GM18508 (cell line): ENCODE data around the gene ITGA5.
A peak's percentile ranks its signal among the peaks of the same experiment; 100 is the strongest.

Source experiments
- ATAC-seq: cut with Tn5 transposase; IDR thresholded peaks from one replicate; pipeline ENCODE4 v1.9.1; 2021; ENCODE audit warnings: moderate number of reproducible peaks; ENCODE audit not compliant: insufficient read depth, unreplicated experiment

The ITGA5 gene

DNA sequence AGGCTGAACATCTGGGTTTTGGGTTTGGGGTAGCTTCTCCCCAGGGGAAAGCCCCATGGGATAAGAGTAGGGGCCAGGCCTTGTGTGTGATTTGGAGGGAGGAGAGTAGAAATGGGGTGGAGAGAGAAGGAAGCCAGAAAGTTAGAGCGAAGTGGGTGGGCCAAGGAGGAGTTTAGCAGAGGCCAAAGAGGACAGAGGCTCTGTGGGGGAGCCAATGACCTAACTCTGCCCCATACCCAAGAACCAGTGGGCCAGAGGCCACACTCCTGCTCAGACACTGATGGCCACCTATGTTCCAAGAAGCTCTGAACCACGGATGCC lies 43.8 kb downstream of the ITGA5 start:
- no peak for ATAC-seq

DNA sequence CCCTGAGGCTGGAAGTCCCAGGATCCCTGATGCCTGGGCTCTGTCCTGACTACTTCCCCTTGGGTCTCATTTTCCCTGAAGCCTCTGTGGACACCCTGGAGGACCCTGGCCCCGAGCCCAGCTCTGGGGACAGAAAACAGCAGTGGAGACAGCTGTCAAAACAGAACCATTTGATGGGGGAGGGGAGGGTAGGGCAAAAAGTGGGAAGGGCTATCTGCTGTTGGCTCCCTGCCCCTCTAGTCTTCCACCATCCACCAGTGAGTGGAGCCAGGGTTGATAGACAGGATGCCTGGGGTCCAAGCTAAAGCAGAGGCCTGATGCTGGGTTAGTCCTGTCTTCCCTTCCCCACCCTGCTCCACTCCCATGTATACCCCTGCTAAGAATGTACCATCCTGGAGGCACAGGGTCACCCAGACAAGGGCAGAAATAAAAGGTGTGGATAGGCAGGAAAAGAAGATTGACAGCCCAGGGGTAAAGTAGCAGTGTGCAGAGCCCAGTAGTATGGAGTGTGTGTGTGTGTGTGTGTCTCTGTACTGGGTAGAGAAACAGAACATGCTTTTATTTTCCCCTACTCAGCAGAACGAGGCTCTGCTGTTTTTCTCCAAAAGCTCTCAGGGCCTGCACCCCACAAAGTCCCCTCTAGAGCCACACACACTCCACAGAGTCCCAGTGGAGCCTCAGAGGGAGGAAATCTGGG lies 44.4 kb downstream of the ITGA5 start:
- ATAC-seq = no peak

DNA sequence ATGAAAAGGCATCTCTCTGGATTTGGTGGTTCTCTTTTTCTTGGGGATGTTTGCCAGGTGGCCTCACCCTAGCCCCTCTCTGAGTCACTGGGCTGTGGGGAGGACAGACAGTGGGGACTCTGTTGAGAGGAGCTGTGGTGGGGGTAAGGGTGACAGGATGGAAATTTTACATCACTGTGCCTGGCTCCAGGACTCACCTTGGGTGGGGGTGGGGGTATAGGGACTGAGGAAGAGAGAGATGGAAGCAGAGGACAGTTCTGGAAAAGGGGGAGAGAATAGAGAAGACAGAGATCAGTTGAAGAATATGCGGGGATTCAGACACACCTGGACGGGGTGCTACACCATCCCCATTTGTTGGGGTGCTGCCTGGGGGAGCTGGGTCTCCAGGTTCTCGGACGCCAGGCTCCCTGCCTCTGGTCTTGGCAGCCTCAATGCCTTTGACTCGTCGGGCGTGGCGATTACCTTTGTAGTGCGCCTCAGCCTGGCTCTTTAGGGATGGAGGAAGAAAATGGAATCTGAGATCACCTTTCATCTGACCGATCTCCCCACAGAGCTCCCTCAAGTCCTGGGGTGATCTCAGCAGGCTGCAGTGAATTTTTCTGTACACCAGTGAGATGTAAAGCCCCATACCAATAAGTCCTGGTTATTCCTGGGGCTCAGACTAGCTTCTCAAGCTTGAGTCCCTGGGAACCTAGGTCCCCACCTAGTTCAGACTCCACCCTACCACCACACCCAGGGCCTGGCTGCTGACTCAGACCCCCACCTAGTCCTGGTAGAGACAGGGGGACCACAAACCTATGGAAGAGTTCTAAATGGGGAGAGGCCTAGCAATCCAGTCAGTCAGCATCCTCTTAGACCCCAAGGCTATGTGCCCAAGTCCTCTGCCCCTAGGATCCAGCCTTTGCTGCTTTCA lies 45.2 kb downstream of the ITGA5 start:
- ATAC-seq = no peak

DNA sequence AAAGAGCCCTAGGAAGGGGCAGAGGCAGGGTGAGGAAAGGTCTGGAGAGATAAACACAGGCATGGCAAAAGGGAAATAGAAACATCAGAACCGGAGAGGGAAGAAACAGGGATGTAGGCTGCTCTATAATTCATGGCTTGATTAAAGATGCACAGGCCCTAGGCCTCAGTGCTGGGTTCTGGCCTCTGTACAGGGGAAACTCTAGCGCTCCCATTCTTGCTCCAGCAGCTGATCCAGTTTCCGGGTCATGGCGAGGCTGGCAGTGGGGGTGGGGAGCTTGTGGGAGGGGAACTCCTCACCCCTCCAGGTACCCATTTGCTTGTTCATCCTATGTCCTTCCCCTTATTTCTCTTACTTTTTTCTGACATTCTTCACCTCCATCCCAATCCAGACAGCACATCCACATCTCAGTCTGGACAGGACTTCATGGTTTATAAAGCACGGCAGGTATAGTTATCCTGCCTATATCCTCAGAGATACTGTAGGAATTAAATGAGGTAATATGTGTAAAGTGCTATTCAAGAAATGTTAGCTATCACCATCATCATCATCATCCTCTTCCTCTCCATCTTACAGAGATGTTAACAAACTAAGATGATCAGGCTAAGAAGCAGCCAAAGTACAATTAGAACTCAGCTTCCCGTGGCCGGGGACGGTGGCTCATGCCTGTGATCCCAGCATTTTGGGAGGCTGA lies 46.8 kb downstream of the ITGA5 start:
- ATAC-seq = no peak

DNA sequence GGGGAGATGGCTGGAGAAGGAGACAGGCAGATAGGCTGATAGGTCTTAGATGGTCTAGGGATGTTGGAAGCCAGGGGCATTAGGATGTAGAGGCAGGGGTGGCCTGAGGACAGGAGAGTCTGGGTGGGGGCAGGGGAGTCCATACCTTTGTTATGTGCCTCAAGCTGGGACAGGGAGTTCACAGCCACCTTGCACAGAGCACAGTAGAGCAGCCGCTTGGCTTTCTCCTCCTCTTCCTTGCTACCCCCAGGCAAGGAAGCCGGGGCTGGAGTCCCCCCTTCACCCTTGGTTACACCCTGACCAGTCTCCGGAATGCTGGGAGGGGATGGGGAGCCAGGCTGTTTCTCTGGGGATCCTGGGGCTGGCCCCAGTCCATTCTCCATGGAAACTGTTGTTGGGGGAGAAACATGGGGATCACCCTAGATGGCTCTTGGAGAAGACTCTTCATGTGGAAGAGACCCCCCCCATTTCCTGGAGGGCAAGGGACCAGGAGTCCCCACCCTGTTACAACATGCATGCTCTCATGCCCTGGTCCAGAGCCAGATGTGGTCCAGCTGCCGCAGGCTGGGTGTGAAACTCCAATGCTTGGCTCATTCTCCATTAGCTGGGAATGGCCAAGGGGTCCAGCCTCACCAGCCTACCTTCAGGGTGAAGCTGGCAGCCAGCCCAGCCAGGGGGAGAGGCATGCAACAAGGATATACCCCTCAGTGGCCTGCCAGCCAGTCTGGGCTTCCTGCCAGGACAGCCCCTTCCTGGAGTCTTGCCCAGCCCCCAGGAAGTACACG lies 47.5 kb downstream of the ITGA5 start:
- no peak for ATAC-seq

DNA sequence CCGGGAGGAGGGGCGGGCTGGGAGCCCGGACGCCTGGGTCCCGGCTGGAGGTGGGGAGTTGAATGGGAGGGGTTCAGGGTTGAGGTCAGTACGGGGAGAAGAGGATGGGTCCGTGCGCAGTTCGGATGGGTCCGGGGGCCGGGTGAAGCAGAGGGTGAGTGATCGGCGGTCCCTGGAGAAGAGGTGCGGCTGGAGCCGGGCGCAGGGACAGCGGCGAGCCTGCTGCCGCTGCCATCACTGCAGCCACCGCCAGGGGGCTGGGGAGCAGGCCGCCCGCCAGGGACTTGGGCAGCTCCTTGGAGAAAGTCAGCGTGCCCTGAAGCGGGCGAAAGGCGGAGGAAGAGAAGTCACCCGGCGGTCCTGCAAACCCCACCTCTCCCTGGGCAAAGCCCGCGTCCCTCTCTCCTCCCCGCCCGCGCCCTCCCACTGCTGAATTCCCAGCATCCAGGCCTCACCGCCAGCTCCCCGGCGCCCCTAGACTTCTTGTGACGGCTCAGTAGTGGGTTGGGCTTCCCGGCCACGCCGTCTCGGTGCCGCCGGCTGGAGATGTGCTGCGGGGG lies 48.8 kb downstream of the ITGA5 start:
- no peak for ATAC-seq

DNA sequence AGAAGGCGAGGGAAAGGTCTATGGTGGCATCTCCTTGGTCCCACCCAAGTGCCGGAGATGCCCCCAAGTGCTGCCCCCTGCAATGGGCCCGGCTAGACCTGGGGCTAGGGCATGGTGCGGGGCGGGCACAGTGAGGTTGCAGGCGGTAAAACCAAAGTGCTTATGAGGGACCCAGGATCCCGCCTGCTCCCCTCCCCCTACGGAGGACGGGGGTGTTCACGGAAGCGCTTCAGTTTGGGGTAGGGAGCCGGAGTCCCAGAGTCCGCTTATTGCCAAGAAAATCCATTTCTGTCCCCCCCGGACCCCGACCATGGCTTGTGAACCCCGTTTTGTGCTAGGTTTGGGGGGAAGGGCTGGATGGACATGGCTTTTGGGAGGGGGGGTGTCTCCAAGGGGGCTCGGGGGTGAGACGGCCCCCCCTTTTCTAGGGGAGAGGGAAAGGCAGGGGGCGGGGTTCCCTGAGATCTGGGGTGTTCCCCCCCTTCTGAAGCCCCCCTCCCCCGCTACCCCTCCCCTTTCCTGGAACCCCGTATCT lies 49.4 kb downstream of the ITGA5 start:
- ATAC-seq = no peak

DNA sequence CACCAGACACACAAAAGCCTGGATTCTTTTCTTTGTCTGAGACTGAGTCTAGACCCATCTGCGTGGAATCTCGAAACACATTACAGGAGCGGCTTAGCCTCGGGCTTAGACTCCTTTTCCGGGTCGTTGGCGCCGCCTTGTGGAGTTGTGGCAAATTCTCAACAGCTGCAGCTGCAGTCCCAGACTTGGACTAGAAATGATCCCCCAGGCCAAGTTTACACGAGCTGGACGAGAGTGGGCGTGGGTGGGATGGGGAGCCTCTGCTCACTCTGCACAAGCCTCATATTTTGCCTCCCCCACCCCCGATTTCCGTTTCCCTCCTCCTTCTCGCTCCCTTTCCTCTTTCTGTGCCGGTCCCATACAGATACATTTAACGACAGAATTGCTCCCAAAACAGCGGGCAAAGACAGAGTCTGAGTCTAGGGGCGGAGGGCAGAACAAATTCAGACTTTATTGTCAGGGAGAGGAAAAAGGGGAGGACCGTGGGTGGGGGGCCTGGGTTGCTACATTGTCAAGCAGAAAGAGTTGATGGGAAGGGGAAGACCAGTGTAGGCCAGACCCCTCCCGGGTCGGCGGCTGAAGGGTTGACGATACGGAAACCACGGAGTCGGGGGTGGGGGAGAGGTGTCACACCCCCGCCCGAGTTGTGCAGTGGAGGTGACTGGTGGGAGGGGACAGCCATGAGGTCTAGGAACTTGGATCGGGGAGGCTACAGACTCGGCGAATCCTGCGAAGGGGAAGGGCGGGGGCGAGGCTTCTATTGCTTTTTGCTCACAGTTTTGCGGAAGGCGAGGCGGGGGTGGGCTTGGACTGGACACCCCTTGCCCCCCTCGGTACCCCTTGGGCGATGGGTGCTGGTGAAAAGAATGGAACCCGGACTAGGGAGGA lies 50.1 kb downstream of the ITGA5 start:
- ATAC-seq = no peak

DNA sequence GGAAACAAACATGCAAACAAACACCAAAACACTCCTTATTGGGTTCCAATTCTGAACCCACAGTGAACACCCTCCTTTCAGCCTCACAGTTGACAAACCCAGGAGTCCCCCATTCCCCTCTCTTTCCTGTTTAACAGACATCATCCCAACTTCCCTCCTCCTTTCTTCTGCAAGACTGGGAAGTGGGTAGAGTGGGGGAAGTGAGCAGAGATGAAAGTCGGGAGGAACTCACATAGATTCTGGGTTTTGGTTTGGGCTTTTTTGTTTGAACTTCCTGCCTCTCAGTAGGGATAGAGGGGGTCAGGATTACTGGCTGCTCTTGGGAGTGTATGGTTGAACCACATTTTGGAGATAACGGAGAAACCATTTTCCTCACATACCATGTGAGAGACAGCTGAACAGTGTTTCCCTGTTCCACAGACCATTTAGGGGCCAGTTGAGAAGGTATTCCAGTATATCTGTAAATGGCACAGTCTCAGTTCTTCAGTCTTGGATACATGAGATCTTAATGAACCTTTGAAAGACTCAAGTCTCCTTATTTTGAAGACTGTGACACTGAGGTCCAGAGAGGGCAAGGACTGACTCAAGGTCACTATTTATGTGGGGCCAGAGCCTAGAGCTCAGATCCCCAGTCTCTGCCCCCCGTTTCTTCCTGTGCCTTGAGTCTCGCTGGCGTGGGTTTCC lies 50.9 kb downstream of the ITGA5 start:
- no peak for ATAC-seq

DNA sequence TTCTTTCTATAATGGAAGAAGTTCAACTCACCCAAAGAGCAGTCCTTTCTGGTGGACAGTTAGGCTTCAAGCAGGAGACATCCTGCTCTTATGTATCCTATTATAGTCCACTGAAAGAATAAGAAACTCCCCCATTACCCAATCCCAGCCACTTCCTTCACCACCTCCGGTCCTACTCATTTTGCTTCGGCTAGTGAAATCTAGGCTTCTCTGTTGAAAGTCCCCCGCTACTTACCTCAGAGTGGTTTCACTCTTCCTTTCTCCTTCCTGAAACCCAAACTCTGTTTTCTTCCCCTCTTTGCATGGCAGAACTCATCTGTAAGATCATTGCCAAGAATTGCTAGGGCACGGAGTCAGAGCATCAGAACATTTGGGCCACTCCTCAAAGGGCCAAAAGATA lies 54.7 kb downstream of the ITGA5 start, which contains the start of gene GPR84:
GPR84 (minus strand) TSS at position 74 of the 400 bp plus-strand sequence. CDS start 635 bp downstream, outside the sequence.
- ATAC-seq = no peak

DNA sequence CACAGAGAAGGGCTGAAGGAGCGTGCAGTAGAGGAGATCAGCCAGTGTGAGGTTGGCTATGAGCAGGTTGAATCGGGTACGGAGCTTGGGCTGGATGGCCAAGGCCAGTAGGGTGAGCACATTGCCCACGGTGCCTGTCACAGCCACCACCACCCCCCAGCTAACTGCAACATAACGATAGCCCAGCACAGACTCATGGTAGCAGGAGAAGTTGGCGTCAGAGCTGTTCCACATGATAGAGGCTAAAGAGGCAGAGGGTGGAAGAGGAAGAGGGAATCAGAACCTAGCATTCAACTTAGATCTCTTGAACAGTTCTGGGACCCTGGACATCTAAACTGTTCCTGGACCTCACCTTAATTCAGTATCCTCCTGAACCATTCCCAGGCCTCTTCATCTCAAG lies 55.4 kb downstream of the ITGA5 start:
- no peak for ATAC-seq

DNA sequence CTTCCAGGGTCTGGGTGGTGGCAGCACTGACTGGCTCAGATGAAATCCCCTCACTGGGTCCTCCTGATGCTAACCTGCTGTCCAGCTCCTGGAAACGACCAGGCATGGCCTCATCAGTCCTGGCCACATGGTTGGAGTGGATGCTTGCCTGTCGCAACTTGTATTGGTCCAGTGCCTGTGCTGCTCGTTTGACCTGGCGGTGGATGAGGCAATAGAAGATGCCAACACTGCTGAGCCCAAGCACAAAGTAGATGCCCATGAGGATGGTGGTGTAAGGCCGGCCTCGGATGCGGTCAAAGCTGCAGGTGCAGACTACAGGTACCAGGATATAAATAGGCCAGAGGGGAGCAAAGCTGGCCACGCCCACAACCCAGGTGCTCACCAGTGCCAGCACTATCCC lies 56.0 kb downstream of the ITGA5 start:
- no peak for ATAC-seq

DNA sequence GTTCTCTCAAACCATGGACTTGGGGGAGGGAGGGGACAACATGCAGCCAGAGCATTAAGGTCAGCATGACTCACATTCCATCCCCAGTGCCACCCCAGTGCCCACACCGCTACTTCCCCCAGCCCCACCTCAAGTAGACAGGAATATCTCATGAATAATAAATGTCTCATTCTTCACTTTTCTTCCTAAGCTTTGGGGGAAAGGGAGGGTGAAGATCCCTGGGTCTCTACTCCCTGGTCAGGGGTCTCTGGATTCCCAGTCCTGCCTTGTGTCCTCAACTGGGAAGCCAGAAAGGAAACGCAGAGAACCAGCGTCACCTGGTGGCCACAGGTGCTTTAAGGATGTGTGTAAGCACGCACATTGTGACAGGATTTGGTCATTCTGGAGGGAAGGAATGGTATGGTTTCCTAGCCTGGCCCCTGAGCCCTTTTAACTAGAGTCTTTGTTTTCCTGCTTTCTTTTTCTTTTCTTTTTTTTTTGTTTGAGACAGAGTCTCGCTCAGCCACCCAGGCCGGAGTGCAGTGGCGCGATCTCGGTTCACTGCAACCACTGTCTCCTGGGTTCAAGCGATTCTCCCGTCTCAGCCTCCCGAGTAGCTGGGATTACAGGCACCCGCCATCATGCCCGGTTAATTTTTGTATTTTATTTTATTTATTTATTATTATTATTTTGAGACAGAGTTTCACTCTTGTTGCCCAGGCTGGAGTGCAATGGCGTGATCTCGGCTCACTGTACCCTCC lies 58.2 kb downstream of the ITGA5 start:
- ATAC-seq = no peak

DNA sequence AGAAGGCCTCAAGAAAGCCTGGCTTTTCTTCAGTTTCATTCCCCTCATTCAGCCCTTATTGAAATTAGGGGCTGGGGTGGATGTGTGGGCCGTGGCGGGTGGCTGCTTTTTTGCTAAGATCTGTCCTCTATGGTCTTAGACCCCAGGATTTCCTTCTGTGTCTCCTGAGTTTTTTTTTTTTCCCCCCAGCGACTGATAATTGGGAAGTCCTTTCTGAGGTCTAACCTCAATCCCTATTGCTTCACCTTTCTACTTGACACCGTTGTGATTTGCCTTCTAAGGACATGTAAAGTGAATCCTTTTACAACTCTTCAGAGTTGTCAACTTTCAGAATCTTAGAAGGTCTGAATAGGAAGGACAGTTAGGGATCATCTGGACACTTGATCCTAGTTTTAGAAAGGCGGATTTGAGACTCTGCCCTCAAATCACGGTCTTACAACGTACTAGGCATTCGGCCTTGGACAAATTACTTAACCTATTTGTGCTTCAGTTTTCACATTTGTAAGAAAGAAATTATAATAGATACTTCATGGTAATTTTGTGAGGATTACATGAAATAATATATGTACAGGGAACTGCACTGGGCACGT lies 59.2 kb downstream of the ITGA5 start:
- no peak for ATAC-seq

DNA sequence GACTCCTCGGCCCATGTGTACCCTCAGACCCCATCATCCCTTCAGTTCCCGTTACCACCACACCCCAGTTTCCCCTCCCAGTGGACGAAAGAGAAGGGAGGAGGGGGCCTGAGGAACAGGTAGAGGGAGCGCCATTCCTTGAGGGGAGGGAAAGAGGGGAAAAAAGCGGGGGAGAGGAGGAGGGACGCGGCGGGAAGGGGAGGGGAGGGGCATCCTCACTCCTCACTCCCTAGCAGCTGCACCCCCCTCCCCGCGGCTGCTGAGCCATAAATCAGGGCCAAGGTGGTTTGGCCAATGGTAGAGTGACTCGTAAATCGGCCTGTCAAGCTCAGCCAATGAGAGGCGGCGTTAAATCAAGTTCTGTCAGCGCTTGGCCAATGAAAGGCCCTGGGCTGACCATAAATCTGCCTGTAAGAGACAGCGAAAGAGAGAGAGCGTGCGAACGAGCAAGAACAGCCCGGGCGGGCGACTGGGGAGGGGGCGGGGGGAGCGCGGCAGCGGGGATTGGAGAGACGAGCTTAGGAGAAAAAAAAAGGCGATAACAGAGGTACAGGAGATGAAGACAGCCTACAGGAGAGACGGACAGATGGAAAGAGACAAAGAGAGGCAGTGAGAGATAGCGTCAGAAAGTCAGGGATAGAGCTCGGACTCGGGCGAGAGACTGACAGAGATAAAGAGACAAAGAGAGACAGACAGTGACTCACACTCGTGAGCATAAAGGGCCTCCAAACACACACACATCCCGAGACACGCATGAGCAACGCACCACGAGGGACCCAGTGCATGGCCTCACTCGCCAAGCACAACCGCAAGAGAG lies 59.9 kb downstream of the ITGA5 start:
- peak; percentile 97 for ATAC-seq

DNA sequence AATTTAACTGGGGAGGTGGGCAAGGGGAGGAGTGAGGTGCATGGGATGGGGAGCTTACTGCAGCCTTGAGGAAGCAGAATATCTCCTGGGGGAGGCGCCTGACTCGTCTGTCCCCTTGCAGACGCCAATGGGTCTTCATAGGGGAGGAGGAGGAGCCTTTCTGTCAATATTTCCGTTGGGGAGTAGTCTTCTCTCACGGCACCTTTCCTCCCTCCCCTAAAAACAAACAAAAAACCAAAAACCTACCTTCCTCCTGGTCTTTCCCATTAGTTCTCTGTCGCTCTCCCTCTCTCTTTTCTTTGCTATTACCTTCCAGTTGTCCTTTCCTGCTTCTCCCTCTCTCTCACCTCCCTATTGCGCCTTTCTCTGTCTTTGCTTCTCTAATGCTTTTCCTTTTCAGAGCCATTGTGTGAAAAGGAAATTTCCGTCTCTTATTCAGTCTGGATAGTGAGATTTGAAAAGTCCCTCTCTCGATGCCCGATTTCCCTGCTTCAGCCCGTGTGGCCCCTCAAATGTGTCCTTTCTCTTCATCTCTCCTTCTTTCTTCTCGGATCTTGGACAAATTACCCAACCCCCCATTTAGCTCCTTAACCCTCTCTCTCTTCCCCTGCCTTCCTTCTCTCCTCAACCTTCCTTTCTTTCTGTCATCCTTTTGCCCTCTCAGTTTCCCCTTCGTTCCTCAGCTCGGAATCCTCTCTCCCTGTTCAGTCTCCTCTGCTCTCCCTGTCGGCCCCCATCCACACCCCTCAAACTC lies 60.7 kb downstream of the ITGA5 start:
- no peak for ATAC-seq
